Peyer's patch (tissue), 4 donors: ENCODE results near the gene OAF. TPM values are rescaled to one million over a fixed set of nuclear protein-coding genes. Genes with fewer than 3 reads are reported as not detected.

Source experiments
- DNase-seq, 3 donors: peaks; one replicate each; pipeline ENCODE4 v3.0.0-alpha.2; 2017 to 2019
- H3K27ac ChIP-seq, 4 donors: fragments of 200-600 bp; sonication (generic); one replicate each; pipeline ENCODE4 v1.5.1; 2016 to 2019
- H3K27me3 ChIP-seq, 2 donors: fragments of 200-600 bp; sonication (generic); one replicate each; pipeline ENCODE4 v1.5.1; 2019
- H3K36me3 ChIP-seq, 3 donors: fragments of 200-600 bp; sonication (generic); one replicate each; pipeline ENCODE4 v1.5.1; 2016 to 2019
- H3K4me1 ChIP-seq, 4 donors: fragments of 200-600 bp; sonication (generic); one replicate each; pipeline ENCODE4 v1.5.1; 2016 to 2019
- H3K4me3 ChIP-seq, 4 donors: fragments of 200-600 bp; sonication (generic); 1 replicate in 3 of 4; 2 replicates in 1 of 4; pipeline ENCODE4 v1.5.1; 2016 to 2019; ENCODE audit warnings: mild to moderate bottlenecking in 1 of 4
- H3K9me3 ChIP-seq, 4 donors: fragments of 200-600 bp; sonication (generic); one replicate each; pipeline ENCODE4 v1.5.1; 2016 to 2019; ENCODE audit warnings: mild to moderate bottlenecking in 1 of 4
- POLR2A ChIP-seq, 2 donors: fragments of 450-650 bp; IDR thresholded peaks; one replicate each; pipeline ENCODE4 v1.5.1; 2017; ENCODE audit warnings: antibody characterized with exemption in 2 of 2, mild to moderate bottlenecking in 2 of 2, moderate library complexity in 2 of 2
- total RNA-seq, 4 donors: library from RNA; depleted of rRNA; stranded (reverse); fragments of >200 nt; gene quantifications; one replicate each; pipeline ENCODE4 v1.1.0, GENCODE V29; 2016
- TF ChIP-seq, protein P1 (sequence below), 6 experiments: fragments of 450-650 bp in 4 of 6; fragments of 200-600 bp in 2 of 6; sonication (generic) in 1 of 6; IDR thresholded peaks; one replicate each; pipeline ENCODE4 v1.5.1; 2017 to 2019; ENCODE audit warnings: antibody characterized with exemption in 6 of 6, mild to moderate bottlenecking in 3 of 6, moderate library complexity in 1 of 6

OAF gene
- 100 to 1,000 TPM in 3 of 4 donors, 10 to 100 TPM in 1; 66.0 to 344 (median 228) TPM for total RNA-seq

DNA sequence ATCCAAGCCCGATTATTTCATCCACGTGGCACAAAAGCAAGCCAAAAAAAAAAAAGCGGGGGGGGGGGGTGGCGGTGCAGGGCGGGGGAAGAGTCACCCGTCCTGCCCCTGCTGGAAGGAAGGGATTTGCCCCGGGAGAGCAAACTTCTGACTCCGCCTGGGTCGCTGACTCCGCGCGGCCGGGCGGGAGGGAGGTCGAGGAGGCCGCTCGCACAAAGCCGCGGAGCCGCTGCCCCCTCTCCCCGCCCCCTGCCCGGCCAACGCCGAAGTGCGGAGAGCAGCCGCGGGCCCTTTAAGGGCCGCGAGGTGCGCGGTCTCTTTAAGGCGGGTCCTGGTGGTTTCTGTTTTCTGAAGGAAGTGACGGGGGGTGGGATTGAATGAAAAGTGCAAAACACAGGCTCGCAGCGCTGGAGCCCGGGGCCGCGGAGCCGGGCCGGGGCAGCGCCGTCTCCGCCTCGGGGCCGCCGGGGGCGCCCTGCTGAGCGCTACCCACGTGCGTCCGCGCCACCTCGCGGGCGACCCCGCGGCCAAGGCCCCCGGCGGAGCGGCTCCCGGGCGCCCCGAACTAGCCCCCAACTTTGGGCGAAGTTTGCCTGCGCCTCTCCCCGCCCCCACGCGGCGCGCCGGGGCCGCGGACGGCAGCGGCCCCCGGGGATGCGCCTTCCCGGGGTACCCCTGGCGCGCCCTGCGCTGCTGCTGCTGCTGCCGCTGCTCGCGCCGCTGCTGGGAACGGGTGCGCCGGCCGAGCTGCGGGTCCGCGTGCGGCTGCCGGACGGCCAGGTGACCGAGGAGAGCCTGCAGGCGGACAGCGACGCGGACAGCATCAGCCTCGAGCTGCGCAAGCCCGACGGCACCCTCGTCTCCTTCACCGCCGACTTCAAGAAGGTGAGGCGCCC lies at the start of gene OAF:
TSS of gene OAF (plus strand) at position 407 of the 896 bp plus-strand sequence. CDS start at position 655, 248 bp downstream.
- no peaks in the 10 kb centered on the region for H3K27me3 ChIP-seq
- TF ChIP-seq, protein P1, sequence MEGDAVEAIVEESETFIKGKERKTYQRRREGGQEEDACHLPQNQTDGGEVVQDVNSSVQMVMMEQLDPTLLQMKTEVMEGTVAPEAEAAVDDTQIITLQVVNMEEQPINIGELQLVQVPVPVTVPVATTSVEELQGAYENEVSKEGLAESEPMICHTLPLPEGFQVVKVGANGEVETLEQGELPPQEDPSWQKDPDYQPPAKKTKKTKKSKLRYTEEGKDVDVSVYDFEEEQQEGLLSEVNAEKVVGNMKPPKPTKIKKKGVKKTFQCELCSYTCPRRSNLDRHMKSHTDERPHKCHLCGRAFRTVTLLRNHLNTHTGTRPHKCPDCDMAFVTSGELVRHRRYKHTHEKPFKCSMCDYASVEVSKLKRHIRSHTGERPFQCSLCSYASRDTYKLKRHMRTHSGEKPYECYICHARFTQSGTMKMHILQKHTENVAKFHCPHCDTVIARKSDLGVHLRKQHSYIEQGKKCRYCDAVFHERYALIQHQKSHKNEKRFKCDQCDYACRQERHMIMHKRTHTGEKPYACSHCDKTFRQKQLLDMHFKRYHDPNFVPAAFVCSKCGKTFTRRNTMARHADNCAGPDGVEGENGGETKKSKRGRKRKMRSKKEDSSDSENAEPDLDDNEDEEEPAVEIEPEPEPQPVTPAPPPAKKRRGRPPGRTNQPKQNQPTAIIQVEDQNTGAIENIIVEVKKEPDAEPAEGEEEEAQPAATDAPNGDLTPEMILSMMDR (IDR thresholded peaks at IDR 0.05): peak in 4 of 6 experiments; percentile 26 to 54 (median 40)
- peak; percentile 56 to 68 for TF ChIP-seq POLR2A (IDR thresholded peaks at IDR 0.05)
- H3K4me1 ChIP-seq: peaks cover 4 to 55% (median 8%) of the 10 kb centered on the region in 4 donors
- H3K27ac ChIP-seq: peak within 1 kb of the TSS; percentile 69 to 96 (median 84)
- H3K36me3 ChIP-seq: peaks cover 0 to 10% (median 0%) of the 10 kb centered on the region in 3 donors
- H3K9me3 ChIP-seq: no peaks in the 10 kb centered on the region
- peak; percentile 39 to 81 (median 81) for DNase-seq
- peak within 1 kb of the TSS; percentile 61 to 95 (median 76) for H3K4me3 ChIP-seq

DNA sequence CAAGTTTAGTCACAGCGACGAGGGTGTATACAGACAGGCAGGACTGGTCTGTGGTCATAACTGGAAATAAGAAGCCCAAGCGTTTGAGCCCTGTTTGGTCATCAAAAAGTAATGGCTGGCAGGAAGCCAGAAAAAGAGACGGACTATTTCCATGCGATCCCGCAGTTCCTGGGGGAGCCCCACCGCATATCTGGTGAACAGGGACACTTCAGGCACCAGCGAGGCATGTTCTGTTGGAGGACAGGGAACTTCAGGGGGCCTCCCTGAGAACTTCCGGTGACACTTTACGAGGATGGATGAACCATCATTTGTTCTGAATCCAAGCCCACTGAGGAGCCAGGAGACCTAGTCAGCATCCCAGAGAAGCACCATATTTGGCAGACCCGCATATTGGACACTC lies 43.2 kb upstream of the OAF start:
- peaks cover 0 to 20% (median 0%) of the 10 kb centered on the region in 4 donors for H3K4me1 ChIP-seq
- no peaks in the 10 kb centered on the region for H3K36me3 ChIP-seq
- TF ChIP-seq, protein P1 (IDR thresholded peaks at IDR 0.05): no peak
- no peak for TF ChIP-seq POLR2A (IDR thresholded peaks at IDR 0.05)
- no peaks in the 10 kb centered on the region for H3K9me3 ChIP-seq
- H3K27me3 ChIP-seq: peaks cover 0 to 8% of the 10 kb centered on the region in 2 donors
- DNase-seq: no peak
- no peak overlapping the region for H3K4me3 ChIP-seq
- H3K27ac ChIP-seq: no peak overlapping the region

DNA sequence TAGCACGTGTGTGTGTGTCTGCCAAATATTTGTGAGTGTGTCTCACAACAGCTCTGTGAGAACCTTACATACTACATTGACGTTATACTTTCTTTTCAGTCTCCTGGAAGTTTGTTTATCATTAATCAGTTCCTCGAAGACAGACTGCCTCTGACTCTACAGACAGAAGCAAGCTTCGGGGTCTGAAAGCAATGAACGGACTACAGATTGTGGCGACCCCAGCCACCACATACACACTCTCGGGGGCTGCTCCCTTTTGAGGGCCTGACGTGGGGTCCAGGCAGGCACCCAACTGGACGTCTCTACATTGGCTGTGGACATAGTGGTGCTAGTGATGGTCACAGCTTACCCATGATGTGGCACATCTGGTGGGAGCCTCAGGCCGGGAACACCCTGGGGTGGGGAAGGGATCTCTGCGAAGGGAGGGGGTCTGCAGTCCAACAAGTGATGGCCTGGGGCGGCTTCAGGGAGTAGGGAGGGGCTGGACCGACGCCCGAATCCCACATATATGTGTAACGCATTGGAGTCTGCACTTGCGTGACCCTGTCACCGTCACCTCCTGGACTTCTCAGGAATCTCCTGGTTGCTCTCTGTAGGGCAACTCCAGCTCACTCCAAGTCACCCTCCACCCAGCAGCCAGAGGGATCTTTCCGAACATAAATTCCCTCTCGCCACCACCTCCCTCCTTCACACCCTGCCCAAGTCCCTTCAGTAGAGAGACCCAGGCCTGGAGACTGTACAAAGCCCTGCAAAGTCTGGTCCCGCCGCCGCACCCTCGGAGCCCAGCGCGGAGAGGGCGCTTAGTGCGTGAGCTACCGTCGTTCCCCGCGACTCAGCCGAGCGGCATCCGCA lies 42.5 kb upstream of the OAF start:
- Histone ChIP-seq H3K4me3 (peak overlapping the region; percentile 24 to 56 (median 43)), H3K36me3 (no peaks in the 10 kb centered on the region), H3K9me3 (no peaks in the 10 kb centered on the region), H3K27me3 (peaks cover 0 to 8% of the 10 kb centered on the region in 2 donors), H3K4me1 (peaks cover 0 to 21% (median 0%) of the 10 kb centered on the region in 4 donors), H3K27ac (peak overlapping the region in 1 of 4 donors; percentile 23)
- TF ChIP-seq POLR2A (IDR thresholded peaks at IDR 0.05): no peak
- TF ChIP-seq, protein P1 (IDR thresholded peaks at IDR 0.05): no peak
- no peak for DNase-seq

DNA sequence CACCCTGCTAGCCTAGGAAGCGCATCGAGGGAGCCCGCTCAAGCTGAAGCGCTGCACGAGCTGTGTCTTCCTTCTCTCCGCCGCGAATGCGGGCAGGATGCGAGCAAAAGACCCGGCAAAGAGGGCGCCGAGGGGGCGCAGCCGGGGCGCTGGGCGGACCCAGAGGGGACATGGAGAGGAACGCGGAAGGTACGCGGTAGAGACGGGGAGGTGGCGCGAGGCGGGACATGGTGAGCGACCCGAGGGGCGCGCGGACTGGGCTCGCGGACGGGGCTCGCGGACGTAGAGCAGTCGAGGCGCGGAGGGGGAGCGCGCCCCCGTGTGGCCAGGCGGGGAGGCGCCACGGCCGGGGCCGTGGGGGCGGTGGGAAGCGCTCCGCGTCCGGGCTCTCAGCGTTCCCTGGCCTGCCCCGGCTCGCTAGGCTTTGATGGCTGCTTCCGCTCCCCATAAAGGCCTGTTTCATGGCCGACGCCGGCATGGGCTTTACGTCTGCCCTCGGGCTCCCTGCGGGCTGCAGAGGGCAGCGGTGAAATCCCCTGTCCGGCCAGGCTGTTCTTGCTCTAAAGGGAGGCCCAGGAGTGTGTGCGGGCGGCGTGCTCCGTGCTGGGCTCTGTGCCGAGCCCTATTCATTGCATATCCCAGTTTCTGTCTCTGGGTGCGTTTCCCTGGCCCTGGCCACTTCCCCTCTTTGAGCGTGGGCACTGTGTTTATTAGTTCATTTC lies 41.7 kb upstream of the OAF start:
- Histone ChIP-seq H3K9me3 (no peaks in the 10 kb centered on the region), H3K27ac (peak overlapping the region in 2 of 4 donors; percentile 17 to 23), H3K4me1 (peaks cover 0 to 21% (median 0%) of the 10 kb centered on the region in 4 donors), H3K4me3 (peak overlapping the region; percentile 24 to 56 (median 43)), H3K36me3 (no peaks in the 10 kb centered on the region), H3K27me3 (peaks cover 0 to 8% of the 10 kb centered on the region in 2 donors)
- peak in 2 of 3 donors; percentile 75 to 83 for DNase-seq
- TF ChIP-seq, protein P1 (IDR thresholded peaks at IDR 0.05): peak; percentile 12 to 88 (median 80)
- peak in 1 of 2 donors; percentile 17 for TF ChIP-seq POLR2A (IDR thresholded peaks at IDR 0.05)
